Fibroblast of peridontal ligament (primary cell): ENCODE data around the gene COL15A1.

ENCODE experiments used
- DNase-seq: peaks from one replicate; pipeline ENCODE4 v3.0.0-alpha.2; 2010; ENCODE audit errors: extremely low read depth

COL15A1 gene

GRCh38 chr9:98944734-98945074, 997 bp downstream of the COL15A1 start:
- no peak for DNase-seq

DNA sequence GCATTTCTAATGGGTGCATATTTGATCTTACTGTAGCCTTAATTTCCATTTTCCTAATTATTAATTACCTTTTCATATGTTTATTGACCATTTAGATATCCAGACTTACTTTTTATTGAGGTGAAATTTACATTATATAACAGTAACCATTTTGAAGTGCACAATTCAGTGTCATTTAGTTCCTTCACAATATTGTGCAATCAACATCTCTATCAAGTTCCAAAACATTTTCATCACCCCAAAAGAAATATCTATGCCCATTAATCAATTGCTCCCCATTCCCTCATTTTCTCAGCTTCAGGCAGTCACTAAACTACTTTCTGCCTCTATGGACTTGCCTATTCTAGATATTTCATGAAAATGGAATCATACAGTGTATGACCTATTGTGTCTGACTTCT, 5.9 kb downstream of the COL15A1 start:
- DNase-seq: no peak

GRCh38 chr9:98950262-98950661, 6.6 kb downstream of the COL15A1 start:
- DNase-seq: no peak

- DNase-seq: no peak
Measured at GRCh38 chr9:98951967-98952366, 8.3 kb downstream of the COL15A1 start.

GRCh38 chr9:98953581-98954243, 10.0 kb downstream of the COL15A1 start:
- no peak for DNase-seq

DNA sequence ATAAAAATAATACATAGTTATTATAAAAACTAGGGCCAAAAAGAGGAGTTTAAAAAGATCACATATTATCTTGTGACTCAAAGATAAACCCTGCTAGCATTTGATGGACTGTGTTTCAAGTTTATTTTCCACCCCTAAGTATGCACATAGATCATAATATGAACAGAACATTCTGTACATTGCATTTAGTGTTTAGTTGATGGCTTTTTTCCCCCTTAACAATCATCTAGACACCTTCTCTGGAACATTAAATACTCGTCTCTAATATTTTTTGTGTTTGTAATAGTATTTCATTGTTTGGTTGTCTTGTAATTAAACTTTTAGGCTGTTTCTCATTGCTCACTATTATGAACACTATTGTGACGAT, 10.5 kb downstream of the COL15A1 start:
- DNase-seq: no peak

DNA sequence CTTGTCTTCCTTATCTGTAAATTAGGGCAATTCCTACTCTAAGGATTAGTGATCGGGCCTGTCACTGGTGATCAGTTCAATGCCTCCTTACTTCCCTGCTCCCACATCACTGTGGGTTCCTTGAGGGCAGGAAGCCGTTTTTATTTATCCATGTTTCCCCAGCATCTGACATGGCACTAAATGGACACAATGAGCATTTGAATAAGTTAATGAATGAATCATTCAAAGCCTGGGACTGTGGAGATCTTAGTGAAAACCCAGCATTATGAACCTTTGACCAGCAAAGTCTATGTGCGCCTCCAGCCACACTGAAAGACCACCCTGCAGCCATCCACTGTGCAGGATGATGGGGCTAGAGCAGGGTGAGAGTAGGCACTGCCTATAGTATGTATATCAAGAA, 11.6 kb downstream of the COL15A1 start:
- DNase-seq: no peak

GRCh38 chr9:98957826-98958225, 14.1 kb downstream of the COL15A1 start:
- no peak for DNase-seq

DNA sequence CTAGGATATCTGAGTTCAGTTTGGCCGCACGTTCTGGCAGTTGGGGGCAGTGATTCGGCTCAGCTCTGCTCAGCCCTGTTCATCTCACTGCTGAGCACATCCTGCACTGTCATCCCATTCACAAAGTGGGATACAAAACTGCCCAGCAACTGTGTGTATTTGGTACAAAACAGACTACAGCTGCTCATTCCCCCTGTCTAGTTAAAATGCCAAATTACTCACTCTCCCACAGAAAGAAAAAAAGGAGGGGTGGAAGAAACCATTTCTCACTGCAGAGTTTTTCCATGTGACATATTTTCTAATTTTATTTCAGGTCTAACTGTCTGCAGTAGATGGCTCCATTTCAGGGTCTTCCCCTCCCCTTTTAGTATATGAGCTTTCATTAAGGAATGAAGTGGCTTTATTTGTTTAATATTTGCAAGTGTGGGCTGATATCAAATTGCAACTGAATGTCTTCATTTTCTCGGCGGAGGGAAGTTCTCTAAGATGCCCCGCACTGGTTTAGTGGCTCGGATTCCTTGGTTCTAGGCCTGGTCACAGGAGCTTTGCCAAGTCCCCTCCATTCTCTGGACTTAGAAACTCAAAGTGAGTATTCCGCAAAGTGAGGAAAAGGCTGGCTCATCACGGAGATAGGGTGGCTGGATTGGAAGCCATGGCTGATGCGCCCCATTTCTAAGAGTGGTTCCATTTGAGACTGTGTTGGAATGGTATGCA, 14.7 kb downstream of the COL15A1 start:
- DNase-seq: peak; percentile 66

- no peak for DNase-seq
Measured at GRCh38 chr9:98960409-98960808, 16.7 kb downstream of the COL15A1 start.

DNA sequence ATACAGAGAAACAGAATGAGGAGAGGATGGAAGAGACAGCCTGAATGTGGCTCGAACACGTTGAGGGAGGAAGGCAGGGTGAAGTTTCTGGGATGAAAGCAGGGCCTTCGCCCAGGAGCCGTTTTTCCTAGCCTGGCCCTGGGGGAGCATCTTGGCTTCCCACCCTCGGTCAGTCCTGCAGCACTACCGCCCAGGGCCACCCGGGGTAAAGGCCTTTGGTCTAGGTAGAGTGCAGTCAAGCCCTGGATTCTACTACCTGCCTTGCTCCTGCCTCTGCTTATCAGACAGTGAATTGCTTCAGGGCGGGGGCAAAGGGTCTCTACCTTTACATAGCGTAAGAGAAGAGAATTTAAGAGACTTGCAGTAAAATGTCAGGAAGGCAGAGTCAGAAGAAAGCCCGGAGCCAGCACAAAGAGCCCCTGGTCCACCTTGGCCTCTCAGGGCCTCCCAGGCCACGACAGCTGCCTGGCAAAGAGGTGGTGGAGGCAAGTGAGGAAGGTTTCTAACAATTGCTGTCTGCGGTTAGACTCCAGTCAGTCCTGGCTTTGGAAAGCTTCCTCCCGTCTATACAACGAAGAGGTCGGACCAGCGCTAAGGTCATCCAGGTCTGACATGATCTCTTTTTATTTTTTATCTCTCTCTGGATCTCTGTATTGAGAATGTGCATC, 17.9 kb downstream of the COL15A1 start:
- no peak for DNase-seq

DNA sequence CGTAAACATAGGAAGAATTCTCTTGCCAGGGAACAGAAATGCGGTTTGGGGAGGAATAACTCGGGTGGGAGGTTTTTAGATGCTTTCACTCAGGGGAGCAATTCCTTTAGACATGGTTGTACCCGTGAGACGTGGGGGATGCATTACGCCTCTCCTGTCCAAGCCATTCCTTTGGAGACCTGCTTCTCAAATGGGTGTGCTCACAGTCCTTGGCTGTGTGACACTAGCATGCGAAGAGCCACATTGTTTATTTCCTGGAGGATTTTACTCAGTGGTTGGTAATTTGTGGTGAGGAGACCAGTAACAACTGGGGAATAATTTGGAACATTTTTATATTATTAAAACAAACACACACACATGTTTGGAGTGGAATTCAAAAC, 18.5 kb downstream of the COL15A1 start:
- peak; percentile 81 for DNase-seq

DNA sequence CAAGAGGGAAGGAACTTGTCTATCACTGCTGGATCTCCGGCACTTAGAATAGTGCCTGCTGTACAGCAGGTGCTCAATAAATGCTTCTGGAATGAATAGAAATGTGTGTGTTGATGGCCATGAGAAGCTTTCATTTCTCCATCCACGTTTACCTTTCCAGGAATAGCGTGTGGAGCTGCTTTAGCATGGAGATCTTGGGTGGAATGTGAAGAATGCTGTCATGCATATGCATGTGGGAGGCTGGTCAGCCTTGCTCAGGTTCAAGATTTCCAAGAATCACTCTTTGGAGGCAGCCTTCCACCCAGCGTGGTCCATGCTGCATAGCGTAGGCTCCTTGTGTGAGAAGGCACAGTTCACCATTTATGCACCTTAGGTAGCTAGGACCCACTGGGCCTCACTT, 19.2 kb downstream of the COL15A1 start:
- DNase-seq: no peak

- no peak for DNase-seq
Measured at GRCh38 chr9:98964201-98964600, 20.5 kb downstream of the COL15A1 start.

DNA sequence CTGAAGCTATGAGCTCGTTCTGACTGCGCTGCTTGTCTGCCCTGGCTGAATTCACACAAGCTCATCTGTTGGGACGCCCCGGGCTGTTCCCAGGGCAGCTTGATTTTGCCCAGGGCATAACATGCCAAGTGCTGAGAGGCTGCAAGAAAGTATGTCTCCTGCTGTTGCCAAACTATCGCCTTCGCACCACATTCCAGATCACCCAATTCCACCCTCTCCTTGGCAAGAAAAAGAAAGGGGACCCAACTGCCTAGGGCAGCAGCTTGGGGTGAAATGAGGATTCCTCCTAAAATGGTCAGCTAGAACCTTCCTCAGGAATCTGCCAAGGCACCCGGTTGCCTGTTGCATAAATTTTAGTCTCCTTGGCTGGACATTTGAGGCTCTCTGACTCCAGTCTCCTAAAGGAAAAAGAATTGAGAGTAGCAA, 21.2 kb downstream of the COL15A1 start:
- no peak for DNase-seq

- DNase-seq: no peak
Measured at GRCh38 chr9:98966676-98967075, 23.0 kb downstream of the COL15A1 start.

DNA sequence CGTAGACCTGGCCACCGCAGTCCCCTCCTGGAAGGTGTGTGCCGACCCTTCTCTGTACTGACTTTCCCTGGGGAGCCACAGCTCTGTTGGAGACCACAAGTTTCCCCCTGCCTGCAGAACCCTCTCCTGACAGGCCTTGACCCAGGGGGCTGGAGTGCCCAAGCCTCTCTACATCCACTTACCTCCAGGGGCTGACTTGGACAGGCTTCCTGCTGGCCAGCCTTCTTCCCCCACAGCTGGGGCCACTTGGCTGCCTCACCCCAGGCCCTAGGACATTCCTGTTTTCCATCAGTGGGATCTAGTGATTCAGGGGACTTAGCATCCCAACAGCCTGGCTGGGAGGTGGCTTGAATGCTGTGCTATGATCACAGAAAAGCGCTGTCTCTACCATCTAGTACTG, 23.6 kb downstream of the COL15A1 start:
- no peak for DNase-seq

- no peak for DNase-seq
Measured at GRCh38 chr9:98967680-98968079, 24.0 kb downstream of the COL15A1 start.

DNA sequence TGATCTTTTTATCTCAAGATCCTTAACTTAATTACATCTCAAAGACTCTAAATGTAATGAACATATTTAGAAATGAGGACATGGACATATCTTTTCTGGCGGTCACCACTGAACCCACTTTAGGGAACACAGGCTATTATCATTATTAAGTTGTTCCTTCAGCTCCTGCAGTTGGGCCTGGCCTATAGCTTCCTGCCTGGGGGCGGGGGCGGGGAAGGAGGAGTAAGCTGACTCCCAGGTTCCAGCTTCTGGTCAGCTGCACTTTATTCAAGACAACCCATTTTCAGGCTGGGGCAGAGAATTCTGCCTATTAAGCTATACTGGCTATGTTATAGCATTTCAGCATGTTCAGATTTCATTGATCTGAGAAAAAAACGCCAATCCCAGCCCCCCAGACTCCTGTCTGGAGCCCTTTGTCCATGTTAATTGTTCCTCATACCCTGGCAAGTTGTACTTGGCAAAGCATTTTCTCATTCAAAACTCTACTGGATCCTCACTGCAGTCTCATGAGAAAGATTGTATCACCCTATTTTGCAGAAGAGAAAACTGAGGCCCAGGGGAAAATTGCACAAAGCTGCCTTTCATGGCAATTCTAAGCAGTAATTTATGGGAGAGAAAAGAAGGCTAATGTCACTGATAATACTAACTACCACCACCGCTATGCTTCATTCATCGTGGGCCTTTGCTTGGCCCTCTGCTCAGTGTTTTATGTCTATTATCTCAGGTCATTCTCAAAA, 25.1 kb downstream of the COL15A1 start:
- DNase-seq: no peak

- DNase-seq: no peak
Measured at GRCh38 chr9:98970532-98971041, 26.9 kb downstream of the COL15A1 start.

- DNase-seq: peak; percentile 42
Measured at GRCh38 chr9:98971168-98971914, 27.6 kb downstream of the COL15A1 start.

- DNase-seq: no peak
Measured at GRCh38 chr9:98971915-98972223, 28.2 kb downstream of the COL15A1 start.
